NCI-H2081 treated with DMSO at 0.1 percent for 48 hours (cell line): ENCODE results near the gene GTF3C4.
"Not testable (repeated sequence)": the region's sequence is repeated elsewhere in the genome, so short reads cannot be mapped to it uniquely, and the experiment has no call there.

Experiments
- DNase-seq: peaks from one replicate; lab custom pipeline; 2025; lab: John Stamatoyannopoulos, UW

Gene GTF3C4

DNA sequence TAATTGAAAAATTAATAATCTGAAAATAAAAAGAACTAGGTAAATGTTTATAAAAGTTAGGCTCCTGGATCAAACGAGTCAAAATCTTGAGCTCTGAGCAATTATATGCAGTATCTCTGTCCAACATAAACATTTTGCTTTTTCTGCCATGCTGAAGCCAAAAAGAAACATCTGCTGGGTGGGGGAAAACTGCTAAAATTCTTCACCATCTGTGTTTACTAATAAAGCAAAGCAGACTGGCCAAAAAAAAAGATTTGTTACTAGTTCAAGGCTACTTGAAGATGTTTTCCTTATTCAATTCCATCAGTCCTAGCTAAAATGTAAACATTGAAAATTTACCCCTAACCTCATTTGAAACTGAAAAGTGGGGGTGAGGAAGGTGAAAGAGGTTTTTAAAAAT lies 29.7 kb downstream of the GTF3C4 start:
- DNase-seq = no peak

DNA sequence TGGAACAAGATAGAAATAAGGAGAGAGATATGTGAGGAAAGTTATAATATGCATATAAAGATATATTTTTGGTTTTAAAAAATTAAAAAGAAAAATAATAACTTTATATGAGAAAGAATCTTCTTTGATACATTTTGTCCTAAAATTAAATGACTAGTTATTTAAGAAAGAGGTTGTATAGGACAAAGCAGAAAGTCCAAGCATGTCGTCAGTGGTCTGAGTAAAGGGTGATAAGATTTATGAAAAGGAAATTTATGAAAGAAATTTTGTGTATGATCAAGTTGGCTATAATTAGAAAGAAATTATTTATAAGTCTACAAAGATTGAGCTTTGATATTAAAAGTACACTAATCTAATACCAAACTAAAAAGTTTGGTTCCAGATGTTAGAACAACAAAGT lies 32.0 kb downstream of the GTF3C4 start:
- no peak for DNase-seq

DNA sequence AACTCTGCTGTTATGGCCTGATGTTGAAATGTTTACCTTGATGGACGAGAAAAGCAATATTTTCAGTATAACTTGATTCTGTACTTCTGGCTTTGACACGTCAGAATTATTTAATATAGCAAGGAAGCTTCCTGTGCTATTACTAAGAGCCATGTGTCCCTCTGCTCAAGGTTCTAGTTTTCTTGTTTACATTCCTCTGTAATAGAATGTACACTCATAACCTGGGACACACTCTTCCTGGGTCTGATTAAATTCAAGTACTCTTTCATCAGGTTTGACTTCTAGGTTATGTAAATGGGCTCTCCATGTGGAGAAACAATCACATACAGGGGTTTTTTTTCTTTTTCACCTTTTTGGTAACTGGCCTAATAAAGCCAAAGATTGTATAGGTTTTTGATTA lies 33.1 kb downstream of the GTF3C4 start:
- DNase-seq = no peak

DNA sequence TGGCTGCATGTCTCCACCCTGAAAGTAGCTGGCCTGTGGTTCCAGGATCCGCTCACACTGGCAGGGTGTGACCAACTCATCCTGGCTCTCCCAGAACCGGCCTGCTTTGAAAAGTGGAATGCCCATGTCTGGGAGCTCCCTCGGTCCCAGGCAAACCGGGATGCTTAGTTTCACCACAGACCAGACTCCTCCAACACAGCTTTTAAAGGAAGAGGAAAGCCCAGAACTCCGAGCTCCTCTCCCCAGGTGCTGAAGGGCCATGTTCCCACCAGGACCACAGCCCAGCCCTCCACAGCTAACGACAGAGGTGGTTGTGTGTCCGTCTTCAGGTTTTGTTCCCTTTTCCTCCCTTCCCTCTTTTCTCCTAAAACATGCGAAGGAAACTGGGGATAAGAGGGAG lies 38.0 kb downstream of the GTF3C4 start:
- no peak for DNase-seq

DNA sequence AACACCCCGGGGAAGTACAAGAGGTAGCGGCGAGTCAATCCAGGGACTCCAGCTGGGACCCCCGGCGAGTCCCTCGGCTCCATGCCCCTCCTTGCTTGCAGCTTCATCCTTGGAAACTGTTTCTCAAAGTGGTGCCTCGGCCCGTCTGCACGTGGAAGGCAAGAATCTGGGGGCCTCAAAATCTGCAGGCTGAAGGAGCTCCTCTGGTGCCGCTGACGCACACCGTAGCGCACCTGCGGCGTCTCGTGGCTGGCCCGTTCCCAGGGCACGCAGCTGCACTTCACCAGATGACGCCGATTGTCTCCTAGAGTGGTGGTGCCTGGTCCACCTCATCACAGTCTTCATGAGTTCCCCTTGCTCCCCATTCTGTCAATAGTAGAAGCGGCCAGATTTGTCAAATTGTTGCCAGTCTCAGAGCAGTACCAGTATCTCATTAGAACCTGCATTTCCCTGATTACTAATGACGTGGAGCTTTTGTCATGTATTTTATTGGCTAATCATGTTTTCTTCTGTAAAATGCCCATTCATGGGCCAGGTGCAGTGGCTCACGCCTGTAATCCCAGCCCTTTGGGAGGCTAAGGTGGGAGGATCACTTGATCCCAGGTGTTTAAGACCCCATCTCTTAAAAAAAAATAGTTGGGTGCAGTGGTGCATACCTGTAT lies 38.6 kb downstream of the GTF3C4 start:
- DNase-seq = no peak

DNA sequence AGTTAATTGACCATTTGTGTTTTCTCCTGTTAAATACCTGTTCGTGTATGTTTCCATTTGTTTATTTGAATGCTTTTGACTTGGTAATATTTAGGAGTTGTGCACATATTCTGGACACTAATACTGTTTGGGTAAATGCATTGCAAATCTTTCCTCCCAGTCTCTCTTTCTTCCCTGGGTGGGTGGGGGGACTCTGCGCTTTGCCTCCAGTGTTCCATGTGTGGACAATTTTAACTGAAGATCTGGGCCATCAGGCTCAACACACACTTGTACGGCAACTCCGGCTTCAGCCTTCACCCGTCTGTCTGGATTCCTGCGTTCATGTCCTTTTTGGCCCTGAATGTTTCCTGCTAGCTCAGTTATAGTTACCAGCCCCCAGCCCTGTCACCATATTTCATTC lies 40.1 kb downstream of the GTF3C4 start:
- DNase-seq = no peak

DNA sequence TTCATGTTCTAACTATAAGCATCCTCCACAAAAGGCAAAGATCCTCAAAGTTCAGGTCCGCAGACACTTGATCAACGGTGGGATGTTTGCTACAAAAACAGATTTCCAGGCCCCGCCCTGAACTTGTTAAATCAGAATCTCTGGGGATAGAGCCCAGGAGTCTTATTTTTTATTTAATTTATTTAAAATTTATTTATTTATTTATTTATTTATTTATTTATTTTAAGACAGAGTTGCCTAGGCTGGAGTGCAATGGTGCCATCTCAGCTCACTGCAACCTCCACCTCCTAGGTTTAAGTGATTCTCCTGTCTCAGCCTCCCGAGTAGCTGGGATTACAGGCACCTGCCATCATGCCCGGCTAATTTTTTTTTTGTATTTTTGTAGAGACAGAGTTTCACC lies 40.9 kb downstream of the GTF3C4 start:
- DNase-seq = not testable (repeated sequence)

DNA sequence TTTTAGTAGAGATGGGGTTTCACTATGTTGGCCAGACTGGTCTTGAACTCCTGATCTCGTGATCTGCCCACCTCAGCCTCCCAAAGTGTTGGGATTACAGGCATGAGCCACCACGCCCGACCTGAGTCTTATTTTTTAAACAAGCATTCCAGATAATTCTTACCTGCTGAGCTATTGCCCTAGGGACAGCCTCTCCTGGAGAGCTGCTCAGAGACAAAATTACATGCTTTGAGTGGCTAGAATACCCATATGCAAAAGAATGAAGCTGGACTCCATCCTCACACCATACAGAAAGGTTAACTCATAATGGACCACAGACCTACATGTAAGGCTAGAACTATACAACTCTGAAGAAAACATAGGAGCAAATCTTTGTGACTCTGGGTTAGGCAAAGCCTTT lies 41.6 kb downstream of the GTF3C4 start:
- no peak for DNase-seq

DNA sequence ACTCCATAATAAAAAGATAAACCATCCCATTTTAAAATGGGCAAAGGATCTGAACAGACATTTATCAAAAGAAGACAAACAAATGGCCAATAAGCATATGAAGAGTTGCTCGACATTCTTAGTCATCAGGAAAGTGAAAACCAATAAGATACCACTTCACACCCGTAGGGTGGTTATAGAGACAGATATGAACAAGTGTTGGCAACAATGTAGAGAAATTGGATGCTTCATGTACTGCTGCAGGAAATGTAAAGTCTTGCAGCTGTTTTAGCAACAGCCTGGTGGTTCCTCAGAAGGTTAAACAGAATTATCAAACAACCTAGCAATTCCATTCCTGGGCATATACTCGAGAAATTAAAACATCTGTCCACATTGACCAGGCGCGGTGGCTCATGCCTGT lies 42.5 kb downstream of the GTF3C4 start:
- DNase-seq = no peak

DNA sequence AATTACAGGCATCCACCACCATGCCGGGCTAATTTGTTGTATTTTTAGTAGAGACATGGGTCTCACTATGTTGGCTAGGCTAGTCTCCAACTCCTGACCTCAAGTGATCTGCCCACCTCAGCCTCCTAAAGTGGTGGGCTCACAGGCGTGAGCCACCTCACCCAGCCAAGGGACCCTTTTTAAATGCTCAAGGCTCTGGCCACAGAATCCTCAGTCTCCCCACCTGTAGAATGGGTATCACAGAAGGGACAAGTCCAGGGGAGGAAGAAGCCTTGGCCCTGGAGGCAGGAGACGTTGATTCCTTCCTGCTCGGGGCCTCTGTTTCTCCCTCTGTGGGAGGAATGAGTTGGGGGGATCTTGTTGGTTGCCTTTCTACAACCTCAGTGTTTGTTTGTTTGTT lies 45.7 kb downstream of the GTF3C4 start:
- no peak for DNase-seq

DNA sequence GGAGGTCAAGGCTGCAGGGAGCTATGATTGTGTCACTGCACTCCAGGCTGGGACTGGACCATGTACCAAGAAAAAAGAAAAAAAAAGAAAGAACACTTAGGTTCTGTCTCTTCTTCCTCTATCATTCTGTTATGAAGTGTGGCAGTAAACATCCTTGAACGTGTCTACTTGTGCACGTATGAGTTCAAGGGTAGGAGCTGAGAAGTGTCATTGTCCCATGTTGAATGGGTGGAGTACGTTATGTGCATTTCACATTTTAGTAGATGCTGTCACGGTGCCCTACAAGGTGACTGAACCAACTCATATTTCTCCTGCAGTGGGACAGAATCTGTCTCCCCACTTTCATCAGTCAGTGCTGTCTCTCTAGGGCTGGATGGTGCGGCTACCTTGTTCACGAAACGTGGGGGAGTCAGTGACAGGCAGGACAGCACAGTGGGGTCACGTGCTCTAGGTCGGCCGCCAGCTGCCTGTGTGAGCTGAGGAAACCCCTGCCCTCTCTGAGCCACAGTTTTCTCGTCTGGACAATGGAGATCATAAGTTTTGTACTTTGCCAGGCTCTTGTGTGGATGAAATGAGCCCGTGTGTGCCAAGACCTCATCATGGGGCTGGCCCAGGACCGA lies 47.2 kb downstream of the GTF3C4 start:
- no peak for DNase-seq

DNA sequence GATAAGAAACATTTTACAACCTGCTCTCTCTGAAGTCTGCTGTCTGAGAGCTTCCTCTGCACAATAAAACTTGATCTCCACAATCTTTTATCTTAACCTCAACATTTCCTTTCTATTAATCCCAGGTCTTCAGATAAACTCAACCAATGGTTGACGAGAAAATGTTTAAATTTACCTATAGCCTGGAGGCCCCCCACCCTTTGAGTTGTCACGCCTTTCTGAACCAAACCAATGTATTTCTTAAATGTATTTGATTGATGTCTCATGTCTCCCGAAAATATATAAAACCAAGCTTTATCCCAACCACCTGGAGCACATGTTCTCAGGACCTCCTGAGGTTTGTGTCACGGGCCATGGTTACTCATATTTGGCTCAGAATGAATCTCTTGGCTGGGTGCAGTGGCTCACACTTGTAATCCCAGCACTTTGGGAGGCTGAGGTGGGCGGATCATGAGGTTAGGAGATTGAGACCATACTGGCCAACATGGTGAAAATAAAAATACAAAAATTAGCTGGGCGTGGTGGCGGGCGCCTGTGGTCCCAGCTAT lies 48.2 kb downstream of the GTF3C4 start:
- not testable (repeated sequence) for DNase-seq

DNA sequence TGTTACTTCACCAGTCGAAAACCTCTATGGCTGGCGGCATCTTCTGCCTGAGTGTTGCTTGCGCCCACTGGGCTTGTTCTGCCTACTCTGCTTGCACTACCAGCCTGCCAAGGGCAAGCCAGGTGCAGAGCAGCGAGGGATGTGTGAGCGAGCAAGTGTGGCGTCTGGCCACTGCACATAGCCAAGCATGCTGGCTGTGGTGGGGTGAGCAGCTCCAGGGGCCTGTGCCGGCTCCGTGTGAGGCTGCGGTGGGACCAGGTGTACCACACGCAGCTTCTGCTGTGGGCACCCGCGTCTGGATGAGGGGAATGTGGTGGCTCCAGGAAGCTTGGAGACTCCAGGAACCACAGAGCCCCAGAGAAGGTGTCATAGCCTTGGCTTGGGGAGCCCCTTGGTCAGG lies 51.4 kb downstream of the GTF3C4 start:
- no peak for DNase-seq

DNA sequence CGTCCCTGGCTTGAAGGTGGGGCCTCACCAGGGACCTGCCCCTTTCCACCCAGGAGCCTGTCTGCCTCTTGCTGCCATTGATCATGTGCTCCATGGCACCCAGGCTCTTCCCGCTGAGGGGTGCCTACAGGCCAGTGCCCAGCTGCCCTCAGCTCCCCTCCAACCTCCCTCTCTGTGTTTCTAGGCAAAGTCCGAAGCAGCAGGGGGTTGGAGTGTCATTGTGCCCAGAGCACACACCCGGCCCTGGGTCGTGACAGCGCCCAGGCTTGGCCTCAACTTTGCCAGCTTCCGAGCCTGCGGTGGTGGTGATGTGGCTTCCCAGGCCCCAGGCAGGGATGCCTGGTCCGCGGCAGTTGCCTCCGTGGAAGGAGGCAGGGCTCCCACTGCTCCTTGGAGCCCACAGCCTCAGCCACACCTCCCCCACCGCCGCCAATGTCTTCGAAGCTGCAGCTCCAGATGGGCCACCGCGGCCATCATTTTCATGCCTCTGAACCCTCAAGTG lies 52.4 kb downstream of the GTF3C4 start:
- DNase-seq = no peak

DNA sequence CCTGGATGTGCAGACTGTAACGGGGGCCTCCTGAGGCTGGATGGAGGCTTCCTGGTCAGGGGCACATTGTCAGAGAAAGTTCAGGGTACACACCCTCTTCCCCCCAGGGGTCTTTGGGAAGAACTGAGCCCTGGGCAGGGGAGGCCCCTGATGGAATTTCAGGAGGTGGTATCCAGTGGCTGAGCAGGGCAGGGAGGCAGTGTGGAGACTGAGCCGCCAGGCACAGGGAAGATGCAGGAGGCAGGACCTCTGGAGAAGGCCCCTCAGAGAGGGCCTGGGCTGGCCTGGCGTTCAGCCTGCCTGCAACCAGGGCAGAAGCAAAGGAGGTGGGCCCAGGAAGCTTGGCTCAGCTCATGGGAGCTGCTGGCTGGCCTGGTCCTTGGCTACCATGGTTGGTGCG lies 53.5 kb downstream of the GTF3C4 start:
- no peak for DNase-seq

DNA sequence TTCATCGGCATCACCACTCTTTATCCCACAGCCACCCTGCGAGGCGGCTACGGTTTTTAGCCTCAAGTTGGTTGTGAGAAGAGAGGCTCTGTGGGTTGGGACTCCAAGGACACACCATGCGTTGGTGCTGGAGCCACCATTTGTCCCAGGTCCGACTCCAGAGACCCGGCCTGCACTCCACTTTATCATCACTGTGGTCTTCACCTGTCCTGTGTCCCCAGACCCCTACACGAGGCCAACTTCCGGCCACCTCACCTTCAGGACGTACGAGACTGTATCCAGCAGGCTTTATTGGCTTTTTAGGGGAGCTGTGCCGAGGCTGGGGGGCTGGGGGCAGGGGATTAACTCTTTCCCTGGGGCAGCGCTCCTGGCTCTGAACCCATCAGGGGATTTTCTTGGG lies 55.0 kb downstream of the GTF3C4 start:
- DNase-seq = no peak

DNA sequence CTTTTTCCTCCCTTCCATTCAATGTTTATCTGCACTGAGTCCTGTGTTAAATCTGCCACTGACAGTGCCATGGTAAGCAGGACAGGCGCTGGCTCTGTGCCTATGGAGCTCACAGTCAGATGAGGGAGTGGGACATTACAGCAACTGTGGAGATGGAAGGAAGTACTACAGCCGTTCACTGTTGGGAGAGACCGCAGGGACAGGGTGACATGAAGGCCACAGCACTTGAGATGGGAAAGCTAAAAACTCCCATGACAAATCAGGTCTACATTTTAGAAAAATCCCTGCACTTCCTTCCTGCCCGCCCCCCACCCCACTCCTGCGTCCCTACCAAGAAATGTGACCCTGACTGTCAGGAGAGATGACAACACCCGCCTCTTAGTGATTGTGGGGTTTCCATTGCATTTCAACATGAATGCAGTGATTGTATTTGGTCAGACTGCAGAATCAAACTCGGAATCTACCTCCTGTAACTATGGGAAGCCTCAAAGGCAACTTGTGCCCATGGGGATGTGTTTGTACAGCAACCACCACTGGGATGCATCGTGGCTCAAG lies 56.4 kb downstream of the GTF3C4 start:
- no peak for DNase-seq

DNA sequence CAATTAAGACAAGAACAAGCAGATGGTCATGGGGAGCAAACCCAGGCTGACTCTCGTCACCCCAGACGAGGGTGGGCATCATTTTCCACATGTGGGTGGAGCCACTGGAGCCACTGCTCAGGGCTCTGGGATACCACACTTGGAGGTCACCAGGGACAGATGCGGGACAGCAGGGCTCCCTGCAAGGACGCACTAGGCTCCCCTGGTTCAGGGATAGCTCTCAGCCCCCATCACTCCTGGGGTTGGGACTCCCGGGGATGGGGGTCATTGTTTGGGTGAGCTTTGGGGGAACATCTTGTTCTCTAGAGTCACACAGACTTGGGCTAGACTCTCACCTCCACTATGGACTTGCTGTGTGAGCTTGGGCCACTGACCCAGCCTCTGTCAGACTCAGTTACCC lies 57.8 kb downstream of the GTF3C4 start:
- no peak for DNase-seq

DNA sequence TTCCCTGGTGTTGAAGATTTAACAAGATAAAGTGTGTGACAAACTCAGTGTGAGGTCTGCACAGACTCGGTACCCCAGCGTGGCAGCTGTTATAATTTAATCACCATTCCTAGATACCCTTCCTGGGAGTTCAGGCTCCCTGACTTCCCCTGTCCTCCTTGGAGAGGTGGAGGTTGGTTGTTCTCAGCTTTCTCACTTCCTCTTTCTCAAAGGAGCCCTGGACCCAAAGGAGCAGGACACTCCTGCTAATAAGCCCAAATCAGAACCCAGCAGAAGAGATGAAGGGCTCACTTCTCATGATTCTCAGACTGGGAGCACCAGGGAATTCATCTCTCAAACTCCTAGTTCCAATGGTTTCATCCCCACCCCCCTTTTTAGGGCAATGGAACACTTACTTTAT lies 58.2 kb downstream of the GTF3C4 start:
- no peak for DNase-seq

DNA sequence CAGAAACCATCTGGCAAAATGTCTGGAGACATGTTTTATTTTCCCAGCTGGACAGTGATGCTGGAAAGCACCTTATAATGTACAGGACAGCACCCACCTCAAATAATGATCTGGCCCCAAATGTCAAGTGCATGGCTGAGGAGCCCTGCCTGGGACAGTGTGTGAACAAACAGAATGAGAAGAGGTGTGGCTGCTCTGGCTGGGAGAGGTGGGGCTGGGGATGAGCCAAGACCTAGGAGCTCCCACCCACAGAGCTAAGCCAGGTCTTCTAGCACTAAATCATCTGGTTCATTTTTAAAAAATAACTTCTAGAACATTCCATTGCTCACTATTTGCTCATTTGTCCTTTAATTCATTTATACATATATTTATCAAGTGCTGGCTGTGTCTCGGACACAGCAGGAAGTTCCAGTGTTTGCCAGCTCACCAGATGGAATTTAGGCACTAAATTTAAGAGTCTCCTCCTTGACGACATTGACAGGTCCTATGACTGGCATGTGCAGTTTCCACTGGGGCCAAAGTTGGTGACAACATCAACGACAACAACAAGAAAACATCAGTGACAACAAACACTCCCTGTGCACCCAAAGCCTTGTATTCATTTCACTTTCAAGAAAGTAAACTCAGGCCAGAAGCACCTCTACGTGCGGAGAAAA lies 59.1 kb downstream of the GTF3C4 start:
- no peak for DNase-seq

DNA sequence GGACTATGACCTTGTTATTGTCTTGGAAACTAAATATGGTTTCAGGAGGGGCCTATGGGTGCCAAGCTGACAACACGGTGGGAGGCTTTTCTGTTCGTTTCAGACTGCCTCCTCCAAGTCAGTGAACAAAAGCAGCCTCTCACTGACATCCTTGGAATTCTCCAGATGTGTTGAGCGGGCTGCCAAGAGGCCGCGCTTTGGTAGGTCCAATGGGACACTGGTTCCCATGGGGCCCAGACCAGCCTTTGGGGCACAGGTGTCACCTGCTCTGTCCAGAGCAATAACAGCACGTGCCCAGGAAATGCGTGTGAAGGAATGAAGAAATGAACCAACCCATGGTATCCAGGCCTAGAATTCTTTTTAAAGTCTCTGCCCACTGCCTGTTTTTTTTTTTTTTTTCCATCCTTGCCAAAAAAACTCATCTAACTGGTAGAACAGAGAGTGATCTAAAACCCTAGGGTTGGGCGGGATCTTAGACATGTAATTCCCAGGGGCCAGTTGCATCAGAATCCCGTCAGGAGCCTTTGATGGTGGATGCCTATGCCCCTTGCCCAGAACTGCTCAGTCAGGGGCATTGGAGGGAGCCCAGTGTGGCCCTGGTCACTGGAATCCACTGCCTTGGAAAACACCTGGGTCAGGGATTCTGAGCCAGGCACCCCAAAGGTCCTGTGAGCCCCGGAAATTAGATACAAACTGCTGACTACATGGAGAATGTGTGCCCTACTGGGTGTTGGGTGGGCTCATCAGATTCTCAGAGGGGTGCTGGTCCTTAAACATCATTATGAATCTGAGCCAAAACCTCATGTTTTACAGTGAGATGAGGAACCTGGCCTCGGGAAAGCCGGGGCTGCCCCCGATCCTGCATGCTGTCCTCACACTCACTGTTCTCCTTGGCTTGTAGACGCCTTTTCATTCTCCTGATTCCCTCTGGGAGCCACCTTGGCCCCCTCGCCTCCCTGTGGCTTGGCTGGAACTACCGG lies 60.1 kb downstream of the GTF3C4 start:
- no peak for DNase-seq

DNA sequence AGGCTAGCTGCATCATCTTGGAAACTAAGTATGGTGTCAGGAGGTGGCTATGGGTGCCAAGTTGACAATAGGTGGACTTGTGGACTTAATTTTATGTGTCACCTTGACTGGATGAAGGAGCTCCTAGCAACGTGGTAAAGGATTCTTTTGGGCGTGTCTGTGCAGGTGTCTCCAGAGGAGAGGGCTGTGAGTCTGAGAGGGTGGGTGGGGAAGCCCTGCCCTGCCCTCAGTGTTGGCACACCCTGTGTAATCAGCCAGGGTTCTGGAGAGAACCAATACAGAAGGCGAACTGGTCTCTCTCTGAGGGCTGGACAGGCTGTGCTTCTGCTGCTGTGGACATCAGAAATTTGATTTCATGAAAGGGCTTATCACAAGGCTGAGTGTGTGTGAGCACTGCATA lies 61.0 kb downstream of the GTF3C4 start:
- DNase-seq = no peak
